ENCODE results near the gene MTMR1.

MTMR1 gene

DNA sequence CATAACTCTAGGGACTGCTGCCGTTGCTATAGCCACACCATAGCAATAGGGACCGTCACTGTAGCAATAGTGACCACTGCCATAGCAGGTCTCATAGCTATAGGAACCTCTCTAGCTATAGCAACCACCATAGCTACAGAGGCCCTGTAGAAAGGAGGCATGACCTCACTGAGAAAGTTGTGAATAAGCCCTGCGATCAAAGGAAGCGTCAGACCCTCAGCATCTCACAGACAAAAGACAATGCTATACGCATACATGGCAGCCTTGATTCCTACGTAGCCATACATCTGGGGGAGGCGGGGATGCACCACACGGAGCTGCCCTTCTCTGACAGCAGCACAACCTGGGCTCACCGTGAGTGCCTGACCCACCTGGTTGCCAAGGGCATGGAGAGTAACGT is 88.5 kb downstream of the MTMR1 start:
- no peak overlapping the region for H2AFZ ChIP-seq (ENCODE audit: low read depth, low read length, severe bottlenecking)
- no peak overlapping the region for H3K27ac ChIP-seq (ENCODE audit: low read depth, low read length)
- H4K20me1 ChIP-seq (ENCODE audit: low read depth, low read length): no peaks in the 10 kb centered on the region
- H3K9me3 ChIP-seq (ENCODE audit: insufficient read depth, low read length): no peaks in the 10 kb centered on the region
- H3K4me2 ChIP-seq (ENCODE audit: low read depth, low read length, poor library complexity, severe bottlenecking): no peak overlapping the region
- no peak for TF ChIP-seq EZH2phosphoT487 (conservative IDR thresholded peaks at IDR 0.05; ENCODE audit: low read length)
- H3K9ac ChIP-seq (ENCODE audit: low read length): no peak overlapping the region
- no peaks in the 10 kb centered on the region for H3K9me2 ChIP-seq (replicated peaks; ENCODE audit: insufficient read depth, low read length)
- no peaks in the 10 kb centered on the region for H3K36me3 ChIP-seq (ENCODE audit: low read length)
- no peaks in the 10 kb centered on the region for H3F3A ChIP-seq (ENCODE audit: insufficient read depth)
- H3K4me3 ChIP-seq (ENCODE audit: insufficient read depth, low read length, poor library complexity, severe bottlenecking): no peak overlapping the region
- H3K27me3 ChIP-seq (ENCODE audit: low read length): no peaks in the 10 kb centered on the region
- no peaks in the 10 kb centered on the region for H3K79me2 ChIP-seq (ENCODE audit: insufficient read depth, low read length)

DNA sequence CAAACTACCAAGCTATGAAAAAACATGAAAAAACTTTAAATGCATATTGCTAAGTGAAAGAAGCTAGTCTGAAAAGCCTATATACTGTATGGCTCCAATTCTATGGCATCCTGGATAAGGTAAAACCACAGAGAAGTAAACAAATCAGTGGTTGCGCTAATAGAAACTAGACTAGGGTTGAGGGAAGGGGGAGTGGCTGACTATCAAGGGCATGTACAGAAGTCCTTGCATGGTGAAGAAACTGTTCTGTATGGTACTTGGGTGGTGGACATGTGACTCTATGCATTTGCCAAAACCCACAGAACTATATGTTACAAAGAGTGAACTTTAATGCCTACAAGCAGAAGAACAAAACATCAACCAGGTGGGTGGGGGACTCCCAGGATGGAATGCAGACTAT is 96.8 kb downstream of the MTMR1 start:
- H3K4me3 ChIP-seq (ENCODE audit: insufficient read depth, low read length, poor library complexity, severe bottlenecking): no peak overlapping the region

DNA sequence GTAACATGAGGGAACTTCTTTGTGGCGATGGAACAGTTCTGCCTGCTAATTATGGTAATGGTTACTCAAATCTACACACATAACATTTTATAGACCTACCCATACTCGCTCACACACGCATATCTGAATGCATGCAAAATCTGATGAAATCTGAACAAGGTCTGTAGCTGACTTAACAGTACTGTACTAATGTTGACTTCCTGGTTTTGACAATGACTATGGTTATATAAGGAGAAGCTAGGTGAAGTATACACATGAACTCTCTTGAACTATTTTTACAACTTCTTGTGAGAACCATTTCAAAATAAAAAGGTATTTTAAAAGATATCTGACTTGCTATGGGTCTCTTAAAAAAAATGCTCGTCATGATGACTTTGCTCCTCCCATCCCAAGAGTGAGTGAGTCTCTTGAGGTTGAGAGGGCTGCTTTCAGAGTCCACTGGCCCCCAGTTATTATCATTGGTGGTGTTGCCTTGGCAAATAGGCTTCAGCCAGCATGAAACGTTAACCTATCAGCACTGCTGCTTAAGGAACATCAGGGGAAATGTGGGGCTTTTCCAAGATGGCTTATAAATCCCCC is 99.8 kb downstream of the MTMR1 start:
- H3K36me3 ChIP-seq (ENCODE audit: low read length): no peaks in the 10 kb centered on the region
- H2AFZ ChIP-seq (ENCODE audit: low read depth, low read length, severe bottlenecking): no peak overlapping the region
- H3K4me3 ChIP-seq (ENCODE audit: insufficient read depth, low read length, poor library complexity, severe bottlenecking): no peak overlapping the region
- H3K4me2 ChIP-seq (ENCODE audit: low read depth, low read length, poor library complexity, severe bottlenecking): no peak overlapping the region
- no peak overlapping the region for H3K27ac ChIP-seq (ENCODE audit: low read depth, low read length)
- H3K27me3 ChIP-seq (ENCODE audit: low read length): no peaks in the 10 kb centered on the region
- no peak for TF ChIP-seq EZH2phosphoT487 (conservative IDR thresholded peaks at IDR 0.05; ENCODE audit: low read length)
- TF ChIP-seq, protein P1, sequence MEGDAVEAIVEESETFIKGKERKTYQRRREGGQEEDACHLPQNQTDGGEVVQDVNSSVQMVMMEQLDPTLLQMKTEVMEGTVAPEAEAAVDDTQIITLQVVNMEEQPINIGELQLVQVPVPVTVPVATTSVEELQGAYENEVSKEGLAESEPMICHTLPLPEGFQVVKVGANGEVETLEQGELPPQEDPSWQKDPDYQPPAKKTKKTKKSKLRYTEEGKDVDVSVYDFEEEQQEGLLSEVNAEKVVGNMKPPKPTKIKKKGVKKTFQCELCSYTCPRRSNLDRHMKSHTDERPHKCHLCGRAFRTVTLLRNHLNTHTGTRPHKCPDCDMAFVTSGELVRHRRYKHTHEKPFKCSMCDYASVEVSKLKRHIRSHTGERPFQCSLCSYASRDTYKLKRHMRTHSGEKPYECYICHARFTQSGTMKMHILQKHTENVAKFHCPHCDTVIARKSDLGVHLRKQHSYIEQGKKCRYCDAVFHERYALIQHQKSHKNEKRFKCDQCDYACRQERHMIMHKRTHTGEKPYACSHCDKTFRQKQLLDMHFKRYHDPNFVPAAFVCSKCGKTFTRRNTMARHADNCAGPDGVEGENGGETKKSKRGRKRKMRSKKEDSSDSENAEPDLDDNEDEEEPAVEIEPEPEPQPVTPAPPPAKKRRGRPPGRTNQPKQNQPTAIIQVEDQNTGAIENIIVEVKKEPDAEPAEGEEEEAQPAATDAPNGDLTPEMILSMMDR (IDR thresholded peaks at IDR 0.05; ENCODE audit: insufficient read depth, low read length, poor library complexity, severe bottlenecking): no peak
- H4K20me1 ChIP-seq (ENCODE audit: low read depth, low read length): no peaks in the 10 kb centered on the region
- H3F3A ChIP-seq (ENCODE audit: insufficient read depth): no peaks in the 10 kb centered on the region
- no peak overlapping the region for H3K9ac ChIP-seq (ENCODE audit: low read length)
- H3K79me2 ChIP-seq (ENCODE audit: insufficient read depth, low read length): no peaks in the 10 kb centered on the region
- H3K9me2 ChIP-seq (replicated peaks; ENCODE audit: insufficient read depth, low read length): no peaks in the 10 kb centered on the region
- no peaks in the 10 kb centered on the region for H3K9me3 ChIP-seq (ENCODE audit: insufficient read depth, low read length)

More for the DNA sequence above, 96.8 kb downstream of the MTMR1 start:
- no peaks in the 10 kb centered on the region for H3K79me2 ChIP-seq (ENCODE audit: insufficient read depth, low read length)
- no peaks in the 10 kb centered on the region for H4K20me1 ChIP-seq (ENCODE audit: low read depth, low read length)
- H3K9me2 ChIP-seq (replicated peaks; ENCODE audit: insufficient read depth, low read length): no peaks in the 10 kb centered on the region
- H3F3A ChIP-seq (ENCODE audit: insufficient read depth): no peaks in the 10 kb centered on the region
- no peak overlapping the region for H3K4me2 ChIP-seq (ENCODE audit: low read depth, low read length, poor library complexity, severe bottlenecking)
- TF ChIP-seq, protein P1 (IDR thresholded peaks at IDR 0.05; ENCODE audit: insufficient read depth, low read length, poor library complexity, severe bottlenecking): no peak
- no peak for TF ChIP-seq EZH2phosphoT487 (conservative IDR thresholded peaks at IDR 0.05; ENCODE audit: low read length)
- no peak overlapping the region for H3K9ac ChIP-seq (ENCODE audit: low read length)
- no peaks in the 10 kb centered on the region for H3K9me3 ChIP-seq (ENCODE audit: insufficient read depth, low read length)
- no peak overlapping the region for H3K27ac ChIP-seq (ENCODE audit: low read depth, low read length)
- no peaks in the 10 kb centered on the region for H3K36me3 ChIP-seq (ENCODE audit: low read length)
- no peaks in the 10 kb centered on the region for H3K27me3 ChIP-seq (ENCODE audit: low read length)
- no peak overlapping the region for H2AFZ ChIP-seq (ENCODE audit: low read depth, low read length, severe bottlenecking)

DNA sequence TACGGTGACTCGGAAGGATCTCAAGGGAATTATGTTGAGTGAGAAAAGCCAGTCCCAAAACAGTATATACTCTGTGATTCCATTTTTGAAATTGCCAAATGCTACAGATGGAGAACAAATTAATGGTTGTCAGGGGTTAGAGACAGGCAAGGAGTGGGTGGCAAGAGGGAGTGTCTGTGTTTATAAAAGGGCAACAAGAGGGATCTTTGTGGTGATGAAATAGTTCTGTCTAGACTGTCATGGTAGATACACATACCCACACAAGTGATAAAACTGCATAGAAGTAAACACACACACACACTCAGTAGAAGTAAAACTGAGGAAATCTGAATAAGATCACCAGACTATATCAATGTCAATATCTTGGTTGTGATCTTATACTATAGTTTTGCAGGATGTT is 112.5 kb downstream of the MTMR1 start:
- H3K27me3 ChIP-seq (ENCODE audit: low read length): no peaks in the 10 kb centered on the region
- no peak overlapping the region for H2AFZ ChIP-seq (ENCODE audit: low read depth, low read length, severe bottlenecking)
- no peaks in the 10 kb centered on the region for H4K20me1 ChIP-seq (ENCODE audit: low read depth, low read length)
- TF ChIP-seq, protein P1 (IDR thresholded peaks at IDR 0.05; ENCODE audit: insufficient read depth, low read length, poor library complexity, severe bottlenecking): no peak
- no peak for TF ChIP-seq EZH2phosphoT487 (conservative IDR thresholded peaks at IDR 0.05; ENCODE audit: low read length)
- H3K36me3 ChIP-seq (ENCODE audit: low read length): no peaks in the 10 kb centered on the region
- H3K4me2 ChIP-seq (ENCODE audit: low read depth, low read length, poor library complexity, severe bottlenecking): no peak overlapping the region
- no peak overlapping the region for H3K27ac ChIP-seq (ENCODE audit: low read depth, low read length)
- no peak overlapping the region for H3K4me3 ChIP-seq (ENCODE audit: insufficient read depth, low read length, poor library complexity, severe bottlenecking)
- no peak overlapping the region for H3K9ac ChIP-seq (ENCODE audit: low read length)
- H3F3A ChIP-seq (ENCODE audit: insufficient read depth): no peaks in the 10 kb centered on the region
- H3K9me3 ChIP-seq (ENCODE audit: insufficient read depth, low read length): no peaks in the 10 kb centered on the region
- no peaks in the 10 kb centered on the region for H3K79me2 ChIP-seq (ENCODE audit: insufficient read depth, low read length)
- no peaks in the 10 kb centered on the region for H3K9me2 ChIP-seq (replicated peaks; ENCODE audit: insufficient read depth, low read length)
